Measurements from ENCODE around the gene ANTXR1.

The ANTXR1 gene

GRCh38 chr2:69036926-69037325 lies 23.9 kb downstream of the ANTXR1 start:
- TF ChIP-seq CTCF (IDR thresholded peaks at IDR 0.05; ENCODE audit: extremely low read depth, insufficient read depth, missing control alignments) = no peak
- no peak for DNase-seq (ENCODE audit: low spot score)
- in situ Hi-C loops (cut with MboI; ENCODE audit: low pct_unique_long_range_greater_than_20kb, low sequenced_read_pairs, unreplicated experiment) = loop anchor here (25.0 kb wide), 1 partner anchor 275 kb away; no protein-coding TSS in a partner anchor

- TF ChIP-seq CTCF (IDR thresholded peaks at IDR 0.05; ENCODE audit: extremely low read depth, insufficient read depth, missing control alignments) = no peak
- in situ Hi-C loops (cut with MboI; ENCODE audit: low pct_unique_long_range_greater_than_20kb, low sequenced_read_pairs, unreplicated experiment) = loop anchor here (25.0 kb wide), 1 partner anchor 271 kb away; no protein-coding TSS in a partner anchor
- DNase-seq (ENCODE audit: low spot score) = no peak
Observed at GRCh38 chr2:69041214-69041613, 28.2 kb downstream of the ANTXR1 start.

- DNase-seq (ENCODE audit: low spot score) = no peak
- TF ChIP-seq CTCF (IDR thresholded peaks at IDR 0.05; ENCODE audit: extremely low read depth, insufficient read depth, missing control alignments) = no peak
- in situ Hi-C loops (cut with MboI; ENCODE audit: low pct_unique_long_range_greater_than_20kb, low sequenced_read_pairs, unreplicated experiment) = loop anchor here (25.0 kb wide), 1 partner anchor 268 kb away; no protein-coding TSS in a partner anchor
Observed at GRCh38 chr2:69043736-69044400, 30.9 kb downstream of the ANTXR1 start.

GRCh38 chr2:69046221-69046662 lies 33.3 kb downstream of the ANTXR1 start:
- in situ Hi-C loops (cut with MboI; ENCODE audit: low pct_unique_long_range_greater_than_20kb, low sequenced_read_pairs, unreplicated experiment) = loop anchor here (25.0 kb wide), 1 partner anchor 266 kb away; no protein-coding TSS in a partner anchor
- DNase-seq (ENCODE audit: low spot score) = no peak
- no peak for TF ChIP-seq CTCF (IDR thresholded peaks at IDR 0.05; ENCODE audit: extremely low read depth, insufficient read depth, missing control alignments)

GRCh38 chr2:69047625-69048145 lies 34.7 kb downstream of the ANTXR1 start:
- no peak for TF ChIP-seq CTCF (IDR thresholded peaks at IDR 0.05; ENCODE audit: extremely low read depth, insufficient read depth, missing control alignments)
- no peak for DNase-seq (ENCODE audit: low spot score)
- in situ Hi-C loops (cut with MboI; ENCODE audit: low pct_unique_long_range_greater_than_20kb, low sequenced_read_pairs, unreplicated experiment) = loop anchor here (25.0 kb wide), 1 partner anchor 265 kb away; no protein-coding TSS in a partner anchor

- no peak for DNase-seq (ENCODE audit: low spot score)
- TF ChIP-seq CTCF (IDR thresholded peaks at IDR 0.05; ENCODE audit: extremely low read depth, insufficient read depth, missing control alignments) = no peak
- in situ Hi-C loops (cut with MboI; ENCODE audit: low pct_unique_long_range_greater_than_20kb, low sequenced_read_pairs, unreplicated experiment) = no loop called here
Observed at GRCh38 chr2:69050802-69051201, 37.8 kb downstream of the ANTXR1 start.

Measured in GM13977 (cell line).